Body of pancreas (tissue), 4 donors: ENCODE measurements around the gene CBY1.

Source experiments
- CTCF ChIP-seq, 7 experiments: fragments of 450-650 bp in 4 of 7; fragments of 200-600 bp in 3 of 7; sonication (generic) in 3 of 7; IDR thresholded peaks; one replicate each; pipeline ENCODE4 v1.5.1; 2016 to 2019; ENCODE audit warnings: antibody characterized with exemption in 7 of 7
- POLR2A ChIP-seq, 3 donors: fragments of 450-650 bp; IDR thresholded peaks; one replicate each; pipeline ENCODE4 v1.6.1; 2016; ENCODE audit warnings: antibody characterized with exemption in 3 of 3, mild to moderate bottlenecking in 2 of 3

GRCh38 chr22:38715852-38716251 lies 59.4 kb downstream of the CBY1 start:
- TF ChIP-seq POLR2A (IDR thresholded peaks at IDR 0.05) (no peak), CTCF (IDR thresholded peaks at IDR 0.05) (no peak)
